DMS114 treated with DMSO at 0.1 percent for 48 hours (cell line): ENCODE measurements around the gene VWC2.

Source experiments
- DNase-seq: peaks from one replicate; lab custom pipeline; 2025; ENCODE audit not compliant: unreplicated experiment; lab: John Stamatoyannopoulos, UW

VWC2 gene

DNA sequence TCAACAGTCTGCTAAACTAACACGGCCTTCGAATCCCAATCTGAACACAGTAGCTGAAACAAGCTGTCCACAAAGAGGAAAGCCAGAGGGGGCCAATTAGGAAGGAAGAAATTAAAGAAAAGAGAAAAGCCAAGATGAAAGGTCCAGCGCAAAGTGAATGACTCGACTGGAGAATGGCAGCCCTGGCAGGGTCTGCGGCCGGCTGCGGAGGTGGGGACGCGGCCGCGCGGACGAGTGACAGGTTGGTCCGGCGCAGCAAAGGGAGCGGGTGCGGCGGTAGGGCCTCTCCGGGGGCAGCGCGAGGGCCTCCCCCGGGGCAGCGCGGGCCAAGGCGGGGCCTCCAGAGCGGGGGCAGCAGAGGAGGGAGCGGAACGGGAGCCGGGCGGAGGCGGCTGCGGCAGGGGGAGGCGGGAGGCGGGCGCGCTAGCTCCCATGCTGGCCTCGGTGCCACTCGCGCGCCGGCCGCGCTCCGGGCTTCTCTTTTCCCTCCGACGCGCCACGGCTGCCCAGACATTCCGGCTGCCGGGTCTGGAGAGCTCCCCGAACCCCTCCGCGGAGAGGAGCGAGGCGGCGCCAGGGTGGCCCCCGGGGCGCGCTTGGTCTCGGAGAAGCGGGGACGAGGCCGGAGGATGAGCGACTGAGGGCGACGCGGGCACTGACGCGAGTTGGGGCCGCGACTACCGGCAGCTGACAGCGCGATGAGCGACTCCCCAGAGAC lies at the start of gene VWC2:
Gene VWC2, plus strand, starts transcription at position 421 of the 718 bp plus-strand sequence. CDS start 1,798 bp downstream, outside the sequence.
- DNase-seq, result no peak

DNA sequence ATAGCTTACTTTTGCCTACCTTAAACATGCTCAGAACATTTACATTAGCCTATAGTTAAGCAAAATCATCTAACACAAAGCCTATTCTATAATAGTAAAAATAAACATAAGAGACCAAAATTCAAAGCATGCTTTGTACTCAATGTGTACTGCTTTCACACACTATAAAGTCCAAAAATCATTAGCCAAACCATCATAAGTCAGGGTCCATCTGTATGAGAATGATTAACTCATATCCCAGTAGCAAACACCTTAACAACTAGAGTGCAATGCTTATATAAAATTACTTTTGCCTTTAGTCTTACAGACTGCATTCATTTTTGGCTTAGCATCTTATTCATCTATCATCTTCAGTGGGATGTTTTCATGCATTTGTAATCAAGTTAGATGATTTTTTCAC lies 49.4 kb upstream of the VWC2 start:
- no peak for DNase-seq

DNA sequence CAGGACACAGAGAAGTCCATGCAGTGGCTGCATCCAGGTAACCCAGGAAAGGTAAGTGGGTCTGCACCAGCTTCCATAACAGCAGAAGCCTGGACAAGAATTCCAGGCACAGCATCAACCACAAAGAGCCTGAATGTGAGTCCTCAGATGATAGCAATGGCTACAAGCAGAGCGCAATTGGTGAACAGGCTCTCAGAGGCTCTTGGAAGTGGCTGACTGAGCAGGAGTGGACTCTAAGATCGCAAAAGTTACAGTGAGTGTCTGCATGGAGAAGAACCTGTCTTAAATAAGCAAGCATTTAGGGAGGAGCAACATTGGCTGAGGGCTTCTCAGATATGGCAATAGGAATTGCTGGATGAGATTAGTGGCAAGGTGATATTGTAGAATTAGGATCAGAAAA lies 41.6 kb upstream of the VWC2 start:
- no peak for DNase-seq

DNA sequence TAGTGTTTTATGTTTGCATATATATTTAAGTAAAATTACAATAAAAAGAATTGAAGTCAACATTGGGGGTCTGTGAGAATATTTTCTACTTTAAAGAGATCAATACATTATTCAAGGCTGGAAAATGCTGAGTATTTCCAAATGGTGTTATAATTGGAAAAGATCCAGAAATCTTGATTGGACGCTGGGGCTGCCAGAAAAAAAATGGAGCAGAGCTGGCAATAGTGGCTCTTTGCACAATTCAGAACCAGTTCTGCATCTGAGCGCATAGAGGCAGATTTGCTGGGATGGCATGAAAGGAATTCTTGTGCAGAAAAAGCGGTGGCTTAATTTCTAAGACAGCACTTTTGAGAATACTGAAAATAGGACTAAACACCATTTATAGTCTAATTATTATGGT lies 10.8 kb upstream of the VWC2 start:
- no peak for DNase-seq

DNA sequence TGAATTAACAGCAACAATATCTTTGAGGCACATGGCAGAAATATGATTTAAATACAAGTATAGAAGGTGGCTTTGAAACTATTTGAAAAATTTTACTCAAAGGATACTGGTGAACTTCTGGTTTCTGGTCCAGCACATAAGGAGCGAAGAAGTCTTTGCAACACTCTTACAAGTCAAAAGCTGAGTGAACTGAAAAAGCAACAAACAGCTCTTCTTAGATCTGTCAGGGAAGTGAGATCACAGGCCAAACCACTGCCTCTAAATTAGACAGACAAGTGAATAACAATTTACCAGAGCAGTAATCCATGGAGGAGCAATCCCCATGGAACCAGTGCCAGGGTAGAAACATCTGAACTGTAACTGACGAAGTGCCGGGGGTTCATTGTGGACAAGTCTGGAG lies 9.6 kb upstream of the VWC2 start:
- DNase-seq, result no peak

DNA sequence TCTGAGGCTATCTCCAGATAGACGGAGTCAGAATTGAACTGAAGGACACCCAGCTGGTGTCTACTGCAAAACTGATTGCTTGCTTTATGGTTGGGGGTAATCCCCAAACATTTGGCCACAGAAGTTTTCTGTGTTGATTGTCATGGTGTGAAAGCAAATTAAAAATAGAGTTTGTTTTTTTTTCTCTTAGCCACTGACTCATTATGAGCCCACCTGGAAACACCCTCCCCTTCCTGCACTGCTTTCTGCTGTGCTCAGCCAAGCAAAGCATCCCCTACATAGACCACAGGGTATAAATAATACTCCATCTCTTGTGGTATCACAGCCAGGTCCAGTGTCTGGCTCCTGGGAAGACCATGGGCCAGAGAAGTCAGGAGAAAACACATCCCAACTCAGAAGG lies 6.5 kb upstream of the VWC2 start:
- no peak for DNase-seq

DNA sequence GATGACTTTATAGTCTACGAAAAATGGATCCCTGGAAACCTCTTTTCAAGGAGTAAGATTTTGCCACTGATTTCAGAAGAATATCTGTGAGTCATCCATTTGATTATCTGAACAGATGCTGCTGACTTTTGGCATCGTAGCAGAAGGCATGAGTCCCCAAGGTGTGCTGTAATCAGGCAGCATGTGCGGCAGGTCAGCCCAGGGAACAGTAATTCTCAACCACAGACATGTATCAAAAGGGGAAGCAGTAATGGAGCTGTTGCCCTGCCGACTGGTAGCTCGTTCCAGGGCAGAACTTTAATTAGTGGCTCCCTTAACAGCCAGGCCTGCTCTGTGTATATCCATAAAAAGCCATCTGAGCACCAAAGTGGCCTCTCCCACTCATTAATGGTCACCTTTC lies 5.7 kb upstream of the VWC2 start:
- DNase-seq, result no peak

DNA sequence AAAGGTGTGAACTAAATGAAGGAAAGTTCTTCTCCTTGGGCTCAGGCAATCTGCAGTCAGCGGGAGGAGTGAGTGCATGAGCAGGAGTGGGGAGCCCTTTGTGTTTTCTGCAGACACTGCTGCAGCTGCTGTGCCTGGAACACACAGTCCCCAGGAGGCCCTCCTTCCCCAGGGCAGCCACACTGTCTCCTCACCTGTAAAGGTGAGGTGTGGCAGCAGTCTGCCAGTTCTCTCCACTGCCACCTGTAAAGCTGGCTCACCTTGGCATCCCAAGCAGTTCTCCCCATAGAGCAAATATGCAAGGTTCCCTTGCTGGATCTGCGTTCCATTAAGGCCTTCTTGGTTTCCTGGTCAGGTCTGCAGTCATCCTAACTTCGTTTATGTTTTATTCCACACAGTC lies 5.2 kb upstream of the VWC2 start:
- no peak for DNase-seq

DNA sequence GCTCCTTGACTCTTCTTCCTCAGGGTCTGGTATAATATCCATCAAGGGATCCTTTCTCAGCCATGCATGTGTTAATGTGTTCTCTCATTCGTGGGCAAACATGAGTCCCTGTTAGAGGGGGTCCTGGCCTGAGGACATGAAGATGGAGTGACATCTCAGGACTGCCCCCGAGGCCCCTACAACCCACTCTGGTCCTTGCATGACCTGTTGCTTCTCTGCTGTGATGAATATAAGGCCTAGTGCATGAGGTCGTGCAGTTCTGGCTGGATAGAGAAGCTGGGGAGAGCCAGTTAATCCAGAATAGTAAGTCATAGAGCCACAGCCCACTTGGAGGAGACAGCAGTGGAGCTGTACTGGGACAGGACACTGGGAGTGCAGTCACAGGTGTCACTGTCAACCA lies 4.6 kb upstream of the VWC2 start:
- no peak for DNase-seq

DNA sequence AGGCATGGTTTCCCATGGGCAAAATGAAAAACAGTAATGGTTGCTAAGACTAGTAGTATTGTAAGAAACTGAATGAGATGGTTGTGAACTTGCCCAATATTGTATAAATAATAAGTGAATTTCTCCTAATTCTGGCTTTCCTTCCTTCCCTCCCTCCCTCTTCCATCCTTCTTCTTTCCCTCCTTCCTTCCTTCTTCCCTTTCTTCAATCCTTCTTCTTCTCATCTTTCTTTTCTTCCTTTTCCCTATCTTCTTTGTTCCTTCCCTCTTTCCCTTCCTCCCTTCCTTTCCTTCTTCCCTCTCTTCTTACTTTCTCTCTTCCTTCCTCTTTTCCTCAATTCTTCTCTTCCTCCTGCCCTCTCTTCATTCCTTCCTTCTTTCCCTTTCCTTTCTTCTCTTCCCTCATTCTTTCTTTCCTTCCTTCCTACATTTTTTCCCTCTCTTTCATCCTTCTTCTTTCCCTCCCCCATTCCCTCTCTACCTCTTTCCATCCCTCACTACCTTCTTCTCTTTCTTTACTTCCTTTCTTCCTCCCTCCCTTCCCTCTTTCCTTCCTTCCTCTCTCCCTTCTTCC lies 4.1 kb upstream of the VWC2 start:
- DNase-seq, result no peak

DNA sequence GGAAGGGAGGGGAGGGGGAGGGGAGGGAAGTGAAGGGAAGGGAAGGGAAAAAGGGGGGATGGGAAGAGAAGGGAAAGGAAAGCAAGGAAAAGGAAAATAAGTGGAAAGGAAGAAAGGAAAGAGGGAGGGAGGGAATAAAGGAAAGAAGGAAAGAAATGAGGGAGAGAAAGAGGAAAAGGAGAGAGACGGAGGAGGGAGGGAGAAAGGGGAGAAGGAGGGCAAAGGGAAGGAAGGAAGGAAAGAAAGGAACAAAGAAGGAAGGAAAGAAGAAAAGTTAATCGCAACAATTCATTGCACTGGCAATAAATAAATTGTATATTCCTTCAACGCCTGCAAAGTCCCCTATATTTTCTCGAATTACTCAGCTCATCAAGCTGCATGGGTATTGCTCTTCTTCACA lies 2.6 kb upstream of the VWC2 start:
- no peak for DNase-seq

DNA sequence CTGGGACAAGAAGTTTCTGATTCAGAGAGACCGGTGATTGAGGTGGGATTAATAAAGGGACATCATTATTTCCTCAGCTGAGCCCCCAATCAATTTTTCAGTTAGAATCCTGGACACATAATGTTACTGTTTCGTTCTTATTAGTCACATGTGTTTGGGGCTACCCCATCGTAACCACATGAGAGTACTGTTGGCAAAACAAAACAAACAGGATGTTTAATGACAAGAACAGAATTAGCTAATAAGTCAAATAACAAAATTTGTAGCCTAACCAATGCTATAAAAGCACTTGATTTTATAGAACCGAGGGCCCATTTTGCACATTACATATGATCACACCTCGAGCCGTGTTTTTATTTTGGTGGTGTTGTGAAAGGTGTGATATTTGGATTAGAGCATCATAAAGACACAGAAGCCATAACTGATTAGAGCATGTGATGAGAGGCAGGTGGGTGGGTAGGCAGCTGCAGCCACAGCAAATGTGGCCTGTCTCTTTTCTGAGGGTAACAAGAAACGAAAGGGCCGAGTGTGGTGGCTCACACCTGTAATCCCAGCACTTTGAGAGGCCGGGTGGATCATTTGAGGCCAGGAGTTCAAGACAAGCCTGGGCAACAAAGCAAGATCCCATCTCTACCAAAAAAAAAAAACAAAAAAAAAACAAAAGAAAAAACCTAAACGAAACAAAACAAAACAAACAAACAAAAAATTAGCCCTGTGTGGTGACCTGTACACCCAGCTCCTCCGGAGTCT lies 1.8 kb upstream of the VWC2 start:
- DNase-seq, result no peak

DNA sequence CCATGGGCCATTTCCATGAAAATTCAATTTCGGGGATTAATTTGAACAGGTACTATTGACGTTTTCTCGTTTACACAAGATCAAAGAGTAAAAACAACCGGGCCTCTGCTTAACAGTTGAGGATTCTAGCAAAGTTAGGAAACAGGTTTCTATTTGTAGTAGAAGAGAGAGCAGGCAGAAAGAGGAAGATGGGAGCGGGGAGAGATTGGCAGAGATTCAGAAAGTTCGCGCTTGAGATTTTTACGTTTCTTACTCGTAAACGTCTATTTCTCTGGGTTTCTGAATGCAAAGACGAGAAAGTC lies 571 bp upstream of the VWC2 start:
- no peak for DNase-seq

DNA sequence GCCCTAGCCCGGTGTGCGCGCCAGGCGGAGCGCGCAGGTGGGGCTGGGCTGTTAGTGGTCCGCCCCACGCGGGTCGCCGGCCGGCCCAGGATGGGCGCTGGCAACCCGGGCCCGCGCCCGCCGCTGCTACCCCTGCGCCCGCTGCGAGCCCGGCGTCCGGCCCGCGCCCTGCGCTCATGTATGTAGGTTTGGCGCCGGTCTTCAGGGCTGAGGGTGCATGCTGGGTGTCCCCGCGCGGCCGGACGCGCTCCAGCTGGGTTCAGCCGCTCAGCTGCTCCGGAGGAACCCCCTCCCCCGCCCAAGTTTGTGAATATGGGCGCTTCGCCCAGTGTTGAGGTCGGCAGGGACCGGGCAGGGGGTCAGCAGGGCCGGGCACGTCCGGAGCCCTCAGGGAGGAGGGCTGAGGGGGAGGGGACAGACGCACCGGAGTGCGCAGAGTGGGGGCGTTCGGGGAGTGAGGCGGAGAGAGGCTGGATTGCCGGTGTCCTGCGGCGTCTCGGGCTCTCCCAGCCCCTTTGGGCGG lies 559 bp downstream of the VWC2 start:
- DNase-seq, result no peak

DNA sequence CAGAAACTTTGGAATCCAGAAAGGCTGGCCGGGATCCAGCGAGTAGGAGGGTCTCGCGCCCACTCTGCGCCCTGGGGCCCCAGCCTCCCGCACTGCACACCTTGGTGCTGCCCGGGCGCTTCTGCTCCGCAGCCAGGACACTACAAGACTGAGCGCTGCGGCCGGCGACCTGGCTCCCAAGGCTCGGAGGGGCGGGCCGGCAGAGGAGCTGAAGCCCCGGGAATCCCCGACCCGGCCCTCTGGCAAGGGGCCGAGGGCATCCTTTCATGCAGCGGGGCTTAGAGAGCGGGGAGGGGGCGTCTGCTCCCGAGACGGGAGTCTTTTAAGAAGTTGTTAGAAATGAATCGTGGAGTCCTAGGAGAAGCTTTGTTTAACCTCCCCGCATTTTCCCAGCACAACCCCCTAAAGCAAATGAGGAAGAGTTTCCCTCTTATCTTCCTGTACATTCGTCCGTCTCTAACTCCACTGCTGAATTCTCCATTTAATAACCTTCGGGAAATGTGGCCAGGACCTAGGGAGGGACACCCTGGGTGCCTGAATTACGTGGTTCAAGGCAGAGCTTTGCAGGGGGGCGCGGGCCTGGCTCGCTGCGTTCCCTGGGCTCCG lies 1.1 kb downstream of the VWC2 start:
- DNase-seq, result no peak

DNA sequence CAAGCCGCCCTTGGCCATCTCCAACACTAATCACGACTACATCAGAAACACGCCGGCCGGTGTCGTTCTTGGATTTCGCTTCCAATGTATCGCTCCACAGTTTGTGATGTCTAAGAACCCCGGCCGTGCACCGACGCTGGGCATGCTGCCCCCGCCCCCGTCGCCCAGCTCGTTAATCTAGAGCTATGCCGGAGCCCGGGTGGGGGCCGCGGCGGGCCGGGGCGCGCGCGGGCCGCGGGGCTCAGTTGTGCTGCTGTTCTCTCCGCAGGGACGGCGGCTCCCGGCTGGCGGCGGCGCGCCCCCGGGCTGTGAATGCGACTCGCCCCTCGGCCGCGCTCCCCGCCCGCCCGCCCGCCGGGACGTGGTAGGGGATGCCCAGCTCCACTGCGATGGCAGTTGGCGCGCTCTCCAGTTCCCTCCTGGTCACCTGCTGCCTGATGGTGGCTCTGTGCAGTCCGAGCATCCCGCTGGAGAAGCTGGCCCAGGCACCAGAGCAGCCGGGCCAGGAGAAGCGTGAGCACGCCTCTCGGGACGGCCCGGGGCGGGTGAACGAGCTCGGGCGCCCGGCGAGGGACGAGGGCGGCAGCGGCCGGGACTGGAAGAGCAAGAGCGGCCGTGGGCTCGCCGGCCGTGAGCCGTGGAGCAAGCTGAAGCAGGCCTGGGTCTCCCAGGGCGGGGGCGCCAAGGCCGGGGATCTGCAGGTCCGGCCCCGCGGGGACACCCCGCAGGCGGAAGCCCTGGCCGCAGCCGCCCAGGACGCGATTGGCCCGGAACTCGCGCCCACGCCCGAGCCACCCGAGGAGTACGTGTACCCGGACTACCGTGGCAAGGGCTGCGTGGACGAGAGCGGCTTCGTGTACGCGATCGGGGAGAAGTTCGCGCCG lies 1.9 kb downstream of the VWC2 start:
- no peak for DNase-seq

DNA sequence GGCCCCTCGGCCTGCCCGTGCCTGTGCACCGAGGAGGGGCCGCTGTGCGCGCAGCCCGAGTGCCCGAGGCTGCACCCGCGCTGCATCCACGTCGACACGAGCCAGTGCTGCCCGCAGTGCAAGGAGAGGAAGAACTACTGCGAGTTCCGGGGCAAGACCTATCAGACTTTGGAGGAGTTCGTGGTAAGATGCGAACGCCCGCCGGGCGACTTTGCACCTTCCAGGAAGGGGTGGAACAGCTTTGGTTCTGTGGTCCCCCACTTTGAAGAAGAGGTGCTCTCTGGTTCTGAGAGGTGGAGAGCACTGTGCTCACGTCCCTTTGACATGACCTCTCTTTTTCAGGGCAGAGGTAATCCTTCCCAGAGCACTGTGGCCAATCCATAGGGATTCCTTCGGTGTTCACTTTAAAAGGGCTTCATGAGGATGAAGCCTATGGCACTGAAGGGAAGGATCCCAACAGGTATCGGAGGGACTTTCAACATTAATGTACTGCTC lies 2.6 kb downstream of the VWC2 start:
- DNase-seq, result no peak

DNA sequence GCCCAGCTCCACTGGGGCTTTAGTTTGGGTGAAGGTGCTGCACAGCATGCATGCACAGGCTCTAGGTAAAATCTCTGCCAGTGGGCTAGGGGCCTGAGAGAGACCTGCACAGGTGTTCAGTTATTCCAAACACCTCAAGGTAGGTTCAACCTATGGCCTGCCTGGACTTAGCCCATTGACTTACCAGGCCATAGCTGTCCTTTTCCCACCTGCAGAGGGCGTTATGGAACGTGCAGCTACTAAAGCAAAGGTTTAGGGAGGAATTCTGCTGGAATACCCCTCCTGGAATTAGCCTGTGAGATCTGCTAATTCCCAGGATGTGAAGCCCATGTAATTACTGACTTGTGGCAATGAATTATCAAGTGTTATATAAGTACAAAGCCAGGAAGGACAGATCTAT lies 3.6 kb downstream of the VWC2 start:
- DNase-seq, result no peak

DNA sequence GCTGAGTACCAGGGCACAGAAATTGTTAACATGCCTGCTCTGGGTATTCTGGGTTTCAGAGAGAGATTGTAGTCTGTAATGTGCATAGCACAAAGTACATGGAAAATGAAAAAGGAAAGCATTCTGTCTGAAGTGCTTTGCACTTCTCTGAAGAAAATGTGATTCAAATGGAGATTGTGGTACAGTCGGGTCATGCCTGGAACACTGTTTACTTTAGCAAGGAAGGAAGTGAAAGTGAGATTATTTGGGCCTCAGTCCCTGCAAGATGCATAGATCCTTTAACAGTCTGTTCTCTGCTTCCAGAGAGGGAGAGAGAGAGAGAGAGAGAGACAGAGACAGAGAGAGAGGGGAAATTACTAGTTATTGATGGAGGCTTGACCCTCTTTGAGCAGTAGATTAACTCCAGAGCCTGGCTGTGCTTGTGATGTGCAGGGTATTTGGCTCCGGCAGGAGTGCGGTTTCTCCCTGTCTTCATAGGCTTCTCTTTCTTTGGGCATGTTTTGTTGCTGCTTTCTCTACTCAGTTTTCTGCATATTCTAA lies 5.4 kb downstream of the VWC2 start:
- no peak for DNase-seq

DNA sequence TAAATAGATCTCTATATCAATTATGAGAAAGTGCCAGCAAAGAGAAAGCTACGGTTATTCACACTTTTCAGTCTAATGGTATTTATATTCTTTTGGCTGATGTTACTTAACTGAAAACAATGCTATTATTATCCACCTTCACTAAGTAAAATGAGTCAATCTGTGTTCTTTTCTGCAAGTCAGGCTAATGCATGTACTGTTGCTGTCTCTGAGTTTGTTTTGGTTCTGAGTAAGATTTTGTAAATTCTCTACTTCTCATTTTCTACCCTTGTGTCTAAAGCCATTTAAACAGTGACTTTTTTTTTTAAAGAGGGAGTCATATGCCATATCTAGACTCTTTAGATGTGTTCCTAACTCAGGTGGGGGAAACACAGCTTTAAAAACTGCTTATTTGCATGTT lies 7.5 kb downstream of the VWC2 start:
- DNase-seq, result no peak

DNA sequence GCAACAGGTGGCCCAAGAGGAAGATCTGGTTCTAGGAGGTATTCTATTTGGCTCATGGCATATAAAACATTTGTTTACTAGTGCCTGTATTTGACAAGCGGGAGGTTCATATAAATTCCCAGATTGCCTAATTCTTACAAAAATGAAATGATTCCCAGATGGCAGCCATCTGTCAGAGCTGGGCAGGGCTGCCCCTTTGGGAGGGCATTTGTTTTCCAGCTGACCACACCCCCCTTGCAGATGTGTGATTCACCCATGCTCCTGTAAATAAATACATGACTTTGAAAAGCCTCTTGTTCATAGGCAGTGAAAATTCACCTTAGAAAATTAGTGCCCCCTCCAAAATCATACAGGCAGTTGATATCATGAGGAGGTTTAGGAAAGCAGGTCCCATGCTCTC lies 8.6 kb downstream of the VWC2 start:
- DNase-seq, result no peak
